Suprapubic skin (tissue), 3 donors: ENCODE results near the gene PNPLA2.

ENCODE experiments used
- CTCF ChIP-seq, 2 donors: fragments of 200-600 bp in 1 of 2; fragments of 450-650 bp in 1 of 2; sonication (generic) in 1 of 2; IDR thresholded peaks; one replicate each; pipeline ENCODE4 v1.5.1; 2016 to 2019; ENCODE audit warnings: antibody characterized with exemption in 2 of 2, mild to moderate bottlenecking in 1 of 2, moderate library complexity in 1 of 2
- EP300 ChIP-seq: sonication (generic); formaldehyde crosslinking; IDR thresholded peaks from one replicate; pipeline ENCODE4 v1.6.1; 2017; ENCODE audit warnings: antibody characterized with exemption

GRCh38 chr11:855330-855674 is 36.6 kb downstream of the PNPLA2 start:
- TF ChIP-seq EP300 (no peak), CTCF (IDR thresholded peaks at IDR 0.05) (no peak)
